GM21619 (cell line): ENCODE results near the gene MYLK4.

ENCODE experiments used
- ATAC-seq: cut with Tn5 transposase; IDR thresholded peaks from one replicate; pipeline ENCODE4 v1.9.1; 2021; ENCODE audit not compliant: unreplicated experiment

MYLK4 gene

DNA sequence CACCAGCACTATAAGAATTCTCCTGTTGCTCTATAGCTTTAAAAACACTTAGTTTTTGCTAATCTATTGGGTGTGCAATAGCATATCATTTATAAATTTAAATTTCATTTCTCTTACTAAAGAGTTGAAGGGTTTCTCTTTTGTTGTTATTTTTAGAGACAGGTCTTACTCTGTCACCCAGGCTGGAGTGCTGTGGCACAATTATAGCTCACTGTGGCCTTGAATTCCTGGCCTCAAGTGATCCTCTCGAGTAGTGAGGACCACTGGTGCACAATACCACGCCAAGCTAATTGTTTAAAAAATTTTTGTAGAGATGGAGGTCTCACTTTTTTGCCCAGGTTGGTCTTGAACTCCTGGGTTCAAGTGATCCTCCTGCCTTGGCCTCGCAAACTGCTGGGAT is 8.3 kb upstream of the MYLK4 start:
- no peak for ATAC-seq

DNA sequence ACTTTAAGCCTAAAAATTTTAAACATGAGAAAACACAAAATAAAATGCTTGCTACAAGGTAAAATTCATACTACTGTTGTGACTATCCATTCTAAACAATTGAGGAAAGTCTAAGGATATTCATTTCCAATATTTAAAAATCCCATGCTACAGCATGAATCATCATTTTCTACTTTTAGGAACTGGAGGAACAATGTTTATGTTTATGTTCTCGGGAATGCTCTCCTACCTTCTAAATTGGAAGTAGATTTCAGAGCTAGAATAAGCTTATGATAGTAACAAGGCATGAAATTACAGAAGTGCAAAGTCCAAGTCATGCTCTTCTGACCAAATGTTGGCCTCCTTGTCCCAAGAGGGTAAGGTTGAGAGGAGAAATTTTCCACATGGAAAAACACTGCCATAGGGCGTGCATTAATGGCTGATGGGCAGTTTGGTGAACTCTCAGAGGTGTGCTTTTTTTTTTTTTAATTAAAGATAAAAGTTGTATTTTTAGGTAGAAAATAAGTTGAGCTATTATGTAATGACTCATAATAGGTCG is 6.0 kb upstream of the MYLK4 start:
- ATAC-seq, result no peak

DNA sequence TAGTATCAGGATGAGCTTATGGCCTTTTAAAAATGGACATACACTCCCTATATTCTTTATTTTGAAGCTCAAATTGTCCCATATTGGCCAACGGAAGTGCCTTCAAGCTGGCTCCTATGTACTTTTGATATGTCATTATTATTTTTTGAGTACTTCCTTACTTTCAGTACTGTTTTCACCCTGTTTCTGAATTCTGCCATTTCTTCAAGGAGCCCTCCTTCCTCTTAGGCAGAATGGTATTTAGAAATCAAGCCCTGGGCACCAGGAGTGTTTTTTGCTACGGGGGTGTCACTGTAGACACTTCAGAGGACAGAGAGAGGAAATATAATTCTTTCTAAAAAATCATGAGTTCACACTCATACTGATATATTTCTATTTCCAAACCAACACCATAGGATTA is 5.5 kb upstream of the MYLK4 start:
- no peak for ATAC-seq

DNA sequence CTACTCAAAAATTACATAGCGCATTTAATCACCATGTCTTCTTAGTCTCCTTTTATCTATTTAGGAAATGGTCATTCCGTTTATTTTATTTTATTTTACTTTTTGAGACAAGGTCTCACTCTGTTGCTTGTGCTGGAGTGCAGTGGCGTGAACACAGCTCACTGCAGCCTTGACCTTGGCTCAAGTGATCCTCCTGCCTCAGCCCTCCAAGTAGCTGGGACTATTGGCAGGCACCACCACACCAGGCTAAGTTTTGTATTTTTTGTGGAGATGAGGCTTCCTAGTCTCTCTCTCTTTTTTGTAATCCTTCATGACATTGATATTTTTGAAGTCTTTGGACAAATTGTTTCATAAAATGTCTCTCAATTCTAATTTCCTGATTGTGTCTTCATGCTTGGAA is 4.7 kb upstream of the MYLK4 start:
- ATAC-seq, result no peak

DNA sequence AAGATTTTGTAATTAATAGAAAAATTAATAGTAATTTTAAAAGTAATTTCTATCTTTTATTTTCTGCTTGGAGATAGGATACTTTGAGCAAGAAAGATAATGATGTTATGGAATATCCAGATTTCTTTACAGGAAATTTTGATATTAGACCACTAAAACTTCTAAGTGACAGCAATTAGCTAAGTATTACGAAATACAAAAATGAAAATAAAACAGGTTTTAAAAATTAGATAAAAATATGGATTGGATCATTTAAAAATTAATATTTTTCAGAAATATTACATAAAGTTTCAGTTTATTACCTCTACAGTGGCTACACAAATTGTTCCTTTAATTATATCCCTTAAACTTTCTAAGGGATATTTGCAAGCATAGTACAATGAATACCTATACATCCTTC is 4.2 kb upstream of the MYLK4 start:
- no peak for ATAC-seq

DNA sequence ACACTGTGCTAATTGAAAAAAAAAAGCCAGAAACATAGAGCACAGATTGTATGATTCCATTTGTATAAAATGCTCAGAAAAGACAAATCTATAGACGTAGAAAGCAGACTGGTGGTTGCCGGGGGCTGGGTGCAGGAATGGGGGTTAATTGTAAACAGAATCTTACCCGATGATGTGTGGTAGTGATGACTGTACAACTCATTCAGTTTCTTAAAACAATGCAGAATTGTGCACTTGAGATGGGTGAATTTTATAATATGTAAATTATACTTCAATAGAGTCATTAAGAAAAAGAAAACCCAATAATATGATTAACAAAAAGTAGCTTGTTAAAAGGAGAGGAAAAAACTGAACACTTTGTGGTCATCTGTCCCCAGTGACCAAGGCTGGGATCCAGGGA is 3.7 kb upstream of the MYLK4 start:
- no peak for ATAC-seq

DNA sequence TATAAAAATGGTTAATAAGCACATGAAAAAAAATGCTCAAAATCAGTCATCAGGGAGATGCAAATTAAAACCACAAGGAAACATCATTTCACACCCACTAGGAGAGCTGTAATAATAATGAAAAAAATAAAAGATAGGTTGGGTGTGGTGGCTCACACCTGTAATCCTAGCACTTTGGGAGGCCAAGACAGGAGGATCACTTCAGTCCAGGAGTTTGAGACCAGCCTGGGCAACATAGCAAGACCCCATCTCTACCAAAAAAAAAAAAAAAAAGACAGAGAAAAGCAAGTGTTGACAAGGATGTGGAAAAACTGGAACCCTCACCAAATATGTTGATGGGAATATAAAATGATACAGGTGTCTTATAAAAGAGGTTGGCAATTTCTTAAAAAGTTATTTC is 3.0 kb upstream of the MYLK4 start:
- no peak for ATAC-seq

DNA sequence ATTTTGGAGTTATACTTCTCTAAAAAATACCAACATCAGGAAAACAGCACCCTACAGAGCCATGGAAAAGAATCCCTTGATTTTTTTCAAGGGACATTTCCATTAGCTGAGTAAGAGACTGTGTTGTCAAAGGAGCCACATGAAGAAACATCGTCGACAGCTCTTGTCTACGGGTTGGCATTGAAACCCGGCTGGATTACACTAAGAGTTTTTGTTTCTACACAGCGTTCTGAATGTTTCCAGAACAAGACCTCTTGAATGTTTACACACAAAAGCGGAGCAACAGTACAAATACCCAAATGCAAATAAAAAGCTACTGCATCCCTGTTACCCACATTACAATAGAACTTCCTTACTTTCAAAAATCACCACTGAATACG is 2.4 kb upstream of the MYLK4 start:
- ATAC-seq, result no peak

DNA sequence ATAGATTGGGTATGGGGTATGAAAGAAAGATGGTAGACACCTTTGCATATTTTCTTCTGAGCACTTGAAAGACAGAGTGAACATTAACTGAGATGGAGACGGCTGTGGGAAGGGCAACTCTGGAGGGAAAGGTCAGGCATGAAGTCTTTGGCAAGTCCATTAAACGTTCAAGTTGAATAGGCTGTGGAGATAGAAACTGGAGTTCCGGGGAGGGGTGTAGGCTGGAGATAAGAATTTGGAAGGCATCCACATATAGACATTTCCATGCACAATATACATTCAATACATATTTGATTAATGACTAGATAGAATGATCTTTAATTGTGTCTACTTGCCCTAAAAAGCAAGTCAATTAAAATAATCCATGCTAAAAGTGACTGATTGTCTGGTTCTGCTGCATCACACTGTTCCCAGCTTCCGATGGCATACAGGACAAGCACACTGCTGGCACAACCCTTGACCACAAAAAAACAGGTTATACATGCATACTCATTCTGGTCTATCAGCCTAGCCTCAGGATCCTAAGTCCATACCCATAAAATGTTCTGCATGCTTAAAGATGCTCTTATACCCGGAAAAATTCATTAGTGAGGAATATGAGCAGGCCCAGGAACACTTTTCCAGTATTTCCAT is 1.9 kb upstream of the MYLK4 start:
- ATAC-seq, result no peak

DNA sequence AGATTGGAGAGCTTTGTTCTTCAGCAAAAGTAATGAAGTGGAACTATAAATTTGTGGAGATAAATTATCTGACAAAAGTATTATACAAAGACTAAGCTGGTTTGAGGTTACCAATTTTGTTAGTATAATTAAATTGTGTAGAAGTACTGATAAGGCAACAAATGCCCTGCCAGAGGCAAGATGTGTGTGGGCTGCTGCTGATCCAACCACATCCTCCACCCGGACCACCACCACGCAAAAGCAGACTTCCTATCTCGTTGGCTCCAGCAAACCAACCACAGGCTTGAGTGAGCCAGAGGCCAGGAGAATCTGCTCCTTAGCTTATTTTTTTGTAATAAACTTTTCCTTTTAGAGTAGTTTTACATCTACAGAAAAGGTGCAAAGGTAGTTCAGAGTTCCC is 1.1 kb upstream of the MYLK4 start:
- ATAC-seq, result no peak

GRCh38 chr6:2749969-2750600 is 637 bp downstream of the MYLK4 start:
- no peak for ATAC-seq

DNA sequence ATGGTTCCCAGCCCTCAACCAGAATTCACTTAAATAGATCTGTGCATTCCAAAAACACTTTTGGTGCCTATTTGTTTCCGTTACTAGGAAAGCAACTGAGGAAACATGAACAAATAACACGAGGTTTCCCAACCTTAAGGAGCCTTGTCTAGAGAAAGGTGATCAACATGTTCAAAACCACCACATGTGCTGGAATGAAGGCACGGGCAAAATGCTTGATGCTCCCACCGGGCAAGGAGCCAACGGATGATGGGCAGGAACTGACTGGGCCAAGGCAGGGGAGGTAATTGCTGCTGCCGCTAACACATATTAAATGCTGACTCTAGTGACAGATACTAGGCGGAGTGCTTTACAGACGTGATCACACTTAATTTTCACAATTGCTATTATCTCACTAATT is 2.5 kb downstream of the MYLK4 start:
- no peak for ATAC-seq

DNA sequence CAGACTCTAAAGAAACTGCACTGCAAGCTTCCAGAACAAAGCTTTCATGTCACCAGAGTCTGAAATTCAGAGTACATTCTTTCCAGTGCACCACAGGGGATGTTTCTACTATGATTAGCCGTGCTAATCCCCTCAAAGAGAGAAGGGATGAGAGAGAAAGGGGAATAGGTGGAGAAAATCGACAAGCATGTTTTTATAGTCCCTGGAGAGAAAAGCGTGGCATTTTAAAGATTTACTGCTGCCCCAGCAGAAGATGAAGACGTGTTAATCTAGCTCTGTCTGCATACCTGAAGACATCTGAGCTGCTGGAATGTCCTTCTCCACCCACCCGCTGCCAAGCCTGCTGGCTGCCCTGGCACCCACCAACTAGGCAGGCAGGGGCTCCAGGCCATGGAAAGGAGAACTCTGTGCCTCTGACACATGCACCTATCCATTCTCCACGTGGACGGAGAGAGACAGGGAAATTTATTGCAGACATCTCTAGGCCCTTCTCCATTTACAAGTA is 4.1 kb downstream of the MYLK4 start:
- no peak for ATAC-seq

DNA sequence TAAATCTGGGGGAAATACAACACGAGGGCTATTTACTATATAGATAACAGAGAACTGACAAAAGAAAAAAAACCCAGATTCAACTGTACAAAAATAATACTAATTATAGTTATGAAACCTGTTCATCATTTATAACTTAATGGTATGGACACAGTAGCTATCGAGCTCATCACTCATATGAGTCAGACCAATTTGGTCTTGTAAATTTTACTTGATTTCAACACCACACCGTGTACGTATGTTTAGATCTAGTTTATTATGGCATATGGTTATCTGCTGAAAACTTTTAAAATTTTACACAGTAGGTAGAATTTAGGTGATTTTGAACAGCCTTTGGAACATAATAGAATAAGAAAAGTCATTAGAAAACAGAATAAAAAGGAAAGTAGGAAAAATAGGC is 5.5 kb downstream of the MYLK4 start:
- no peak for ATAC-seq

- no peak for ATAC-seq
Observed at GRCh38 chr6:2744778-2745177, 5.9 kb downstream of the MYLK4 start.

- no peak for ATAC-seq
Observed at GRCh38 chr6:2744209-2744771, 6.4 kb downstream of the MYLK4 start.

GRCh38 chr6:2743280-2744208 is 7.2 kb downstream of the MYLK4 start:
- no peak for ATAC-seq

DNA sequence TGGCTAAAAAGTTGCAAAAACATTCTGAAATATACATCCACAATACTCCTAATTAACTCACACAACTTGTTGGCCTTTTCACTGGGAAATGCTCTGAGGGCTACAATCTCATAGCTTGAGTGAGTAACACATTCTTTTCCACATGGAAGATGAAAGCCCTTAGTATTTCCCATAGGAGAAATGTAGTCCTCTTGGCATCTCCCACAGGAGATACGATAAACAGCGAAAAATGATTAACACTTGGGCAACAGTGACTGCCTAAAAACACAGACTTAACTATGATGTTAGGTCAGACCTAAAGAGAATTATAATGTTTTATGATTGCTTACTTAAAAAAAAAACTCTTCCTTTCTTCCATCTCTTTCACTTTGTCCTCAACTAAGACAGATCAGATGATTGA is 9.0 kb downstream of the MYLK4 start:
- ATAC-seq, result no peak

DNA sequence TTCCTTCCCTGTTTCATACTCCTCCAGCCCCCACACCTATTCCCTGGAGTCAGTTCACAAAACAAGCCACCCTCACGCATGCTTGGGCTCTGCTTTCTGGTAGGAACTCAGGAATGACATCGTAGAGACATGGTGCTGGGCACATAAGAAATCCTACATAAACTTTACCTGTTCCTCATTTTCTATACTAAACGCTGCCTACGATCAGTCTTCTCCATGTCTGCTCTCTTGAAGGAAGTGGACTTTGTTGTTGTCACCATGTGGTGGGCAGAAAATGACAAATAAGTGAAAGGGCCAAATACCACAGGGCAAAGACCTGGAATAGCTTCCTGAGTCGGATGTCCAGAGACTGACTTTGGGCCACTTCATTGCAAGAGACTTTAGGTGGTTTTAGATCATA is 10.1 kb downstream of the MYLK4 start:
- no peak for ATAC-seq

GRCh38 chr6:2739335-2739734 is 11.4 kb downstream of the MYLK4 start:
- no peak for ATAC-seq

DNA sequence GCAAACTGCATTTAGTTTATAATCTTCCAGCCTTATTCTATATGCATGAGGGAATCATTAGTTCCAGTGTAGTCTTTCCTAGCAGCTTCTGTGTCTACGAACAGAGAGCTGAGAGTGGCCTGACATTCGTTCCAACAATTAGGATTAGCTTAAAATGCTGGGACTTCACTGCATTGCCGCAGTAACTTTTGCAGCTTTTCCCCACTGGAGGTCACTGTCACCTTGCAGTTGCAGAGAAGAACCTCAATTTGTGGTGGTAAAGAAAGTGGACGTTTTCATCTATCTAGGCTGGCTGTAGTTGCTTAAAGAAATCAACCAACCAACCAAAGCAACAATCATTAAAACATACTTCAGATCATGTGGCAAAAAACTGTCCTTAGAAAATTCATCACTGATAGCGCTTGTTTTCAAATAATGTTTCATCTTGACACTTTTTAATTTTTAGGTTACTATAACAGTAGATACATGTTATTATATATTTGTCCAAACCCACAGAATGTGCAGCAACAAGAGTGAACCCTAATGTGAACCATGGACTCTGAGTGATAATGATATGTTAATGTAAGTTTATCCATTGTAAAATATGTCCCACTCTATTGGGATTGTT is 12.2 kb downstream of the MYLK4 start:
- ATAC-seq, result no peak
